HG03097 (cell line): ENCODE data around the gene DTWD2.
"Not testable (repeated sequence)": the region's sequence is repeated elsewhere in the genome, so short reads cannot be mapped to it uniquely, and the experiment has no call there.

ENCODE experiments used
- ATAC-seq: cut with Tn5 transposase; IDR thresholded peaks from one replicate; pipeline ENCODE4 v1.9.1; 2021; ENCODE audit not compliant: unreplicated experiment, low FRiP score

DTWD2 gene

DNA sequence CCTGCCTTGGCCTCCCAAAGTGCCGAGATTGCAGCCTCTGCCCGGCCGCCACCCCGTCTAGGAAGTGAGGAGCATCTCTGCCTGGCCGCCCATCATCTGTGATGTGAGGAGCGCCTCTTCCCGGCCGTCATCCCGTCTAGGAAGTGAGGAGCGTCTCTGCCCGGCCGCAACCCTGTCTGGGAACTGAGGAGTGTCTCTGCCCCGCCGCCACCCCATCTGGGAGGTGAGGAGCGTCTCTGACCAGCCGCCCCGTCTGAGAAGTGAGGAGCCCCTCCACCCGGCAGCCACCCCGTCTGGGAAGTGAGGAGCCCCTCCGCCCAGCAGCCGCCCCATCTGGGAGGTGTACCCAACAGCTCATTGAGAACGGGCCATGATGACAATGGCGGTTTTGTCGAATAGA lies 10.5 kb upstream of the DTWD2 start:
- not testable (repeated sequence) for ATAC-seq

- no peak for ATAC-seq
Measured at GRCh38 chr5:118996098-118996497, 7.8 kb upstream of the DTWD2 start.

- no peak for ATAC-seq
Measured at GRCh38 chr5:118994595-118994994, 6.2 kb upstream of the DTWD2 start.

DNA sequence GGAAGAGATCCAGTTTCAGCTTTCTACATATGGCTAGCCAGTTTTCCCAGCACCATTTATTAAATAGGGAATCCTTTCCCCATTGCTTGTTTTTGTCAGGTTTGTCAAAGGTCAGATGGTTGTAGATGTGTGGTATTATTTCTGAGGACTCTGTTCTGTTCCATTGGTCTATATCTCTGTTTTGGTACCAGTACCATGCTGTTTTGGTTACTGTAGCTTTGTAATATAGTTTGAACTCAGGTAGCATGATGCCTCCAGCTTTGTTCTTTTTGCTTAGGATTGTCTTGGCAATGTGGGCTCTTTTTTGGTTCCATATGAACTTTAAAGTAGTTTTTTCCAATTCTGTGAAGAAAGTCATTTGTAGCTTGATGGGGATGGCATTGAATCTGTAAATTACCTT lies 4.8 kb upstream of the DTWD2 start:
- not testable (repeated sequence) for ATAC-seq

DNA sequence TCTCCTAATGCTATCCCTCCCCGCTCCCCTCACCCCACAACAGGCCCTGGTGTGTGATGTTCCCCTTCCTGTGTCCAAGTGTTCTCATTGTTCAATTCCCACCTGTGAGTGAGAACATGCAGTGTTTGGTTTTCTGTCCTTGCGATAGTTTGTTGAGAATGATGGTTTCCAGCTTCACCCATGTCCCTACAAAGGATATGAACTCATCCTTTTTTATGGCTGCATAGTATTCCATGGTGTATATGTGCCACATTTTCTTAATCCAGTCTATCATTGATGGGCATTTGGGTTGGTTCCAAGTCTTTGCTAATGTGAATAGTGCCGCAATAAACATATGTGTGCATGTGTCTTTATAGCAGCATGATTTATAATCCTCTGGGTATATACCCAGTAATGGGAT lies 3.7 kb upstream of the DTWD2 start:
- not testable (repeated sequence) for ATAC-seq

GRCh38 chr5:118990582-118990981 lies 2.2 kb upstream of the DTWD2 start:
- ATAC-seq: no peak

GRCh38 chr5:118989816-118990215 lies 1.5 kb upstream of the DTWD2 start:
- no peak for ATAC-seq

GRCh38 chr5:118988866-118989180 lies 476 bp upstream of the DTWD2 start:
- no peak for ATAC-seq

GRCh38 chr5:118984602-118985001 lies 3.7 kb downstream of the DTWD2 start:
- ATAC-seq: no peak

GRCh38 chr5:118981783-118982182 lies 6.6 kb downstream of the DTWD2 start:
- ATAC-seq: no peak

GRCh38 chr5:118980438-118980837 lies 7.9 kb downstream of the DTWD2 start:
- ATAC-seq: no peak

- ATAC-seq: no peak
Measured at GRCh38 chr5:118980017-118980416, 8.3 kb downstream of the DTWD2 start.

DNA sequence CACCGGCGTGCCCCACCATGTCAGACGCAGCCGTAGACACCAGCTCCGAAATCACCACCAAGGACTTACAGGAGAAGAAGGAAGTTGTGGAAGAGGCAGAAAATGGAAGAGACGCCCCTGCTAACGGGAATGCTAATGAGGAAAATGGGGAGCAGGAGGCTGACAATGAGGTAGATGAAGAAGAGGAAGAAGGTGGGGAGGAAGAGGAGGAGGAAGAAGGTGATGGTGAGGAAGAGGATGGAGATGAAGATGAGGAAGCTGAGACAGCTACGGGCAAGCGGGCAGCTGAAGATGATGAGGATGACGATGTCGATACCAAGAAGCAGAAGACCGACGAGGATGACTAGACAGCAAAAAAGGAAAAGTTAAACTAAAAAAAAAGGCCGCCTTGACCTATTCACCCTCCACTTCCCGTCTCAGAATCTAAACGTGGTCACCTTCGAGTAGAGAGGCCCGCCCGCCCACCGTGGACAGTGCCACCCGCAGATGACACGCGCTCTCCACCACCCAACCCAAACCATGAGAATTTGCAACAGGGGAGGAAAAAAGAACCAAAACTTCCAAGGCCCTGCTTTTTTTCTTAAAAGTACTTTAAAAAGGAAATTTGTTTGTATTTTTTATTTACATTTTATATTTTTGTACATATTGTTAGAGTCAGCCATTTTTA lies 14.4 kb downstream of the DTWD2 start:
- not testable (repeated sequence) for ATAC-seq

GRCh38 chr5:118968925-118969375 lies 19.4 kb downstream of the DTWD2 start:
- no peak for ATAC-seq

DNA sequence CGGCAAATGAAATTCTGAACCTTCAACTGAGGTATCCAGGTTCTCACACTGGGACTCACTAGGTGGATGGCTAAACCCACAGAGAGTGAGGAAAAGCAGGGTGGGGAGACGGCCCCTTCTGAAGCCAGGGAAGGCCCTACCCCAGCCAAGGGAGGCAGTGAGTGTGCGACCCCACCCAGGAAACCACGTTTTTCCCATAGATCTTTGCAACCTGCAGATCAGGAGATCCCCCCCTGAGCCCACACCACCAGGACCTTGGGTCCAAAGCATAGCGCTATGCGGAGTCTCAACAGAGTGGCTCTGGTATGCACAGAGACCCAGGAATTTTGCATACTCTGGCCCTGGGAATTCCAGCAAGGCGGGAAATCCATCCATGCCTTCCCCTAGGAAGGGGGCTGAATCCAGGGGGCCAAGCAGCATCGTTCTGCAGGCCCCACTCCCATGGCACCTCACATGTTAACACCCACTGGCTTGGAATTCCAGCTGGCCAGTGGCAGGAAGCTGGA lies 19.9 kb downstream of the DTWD2 start:
- ATAC-seq: no peak

GRCh38 chr5:118967059-118967508 lies 21.3 kb downstream of the DTWD2 start:
- ATAC-seq: no peak

- no peak for ATAC-seq
Measured at GRCh38 chr5:118965890-118966289, 22.5 kb downstream of the DTWD2 start.

- ATAC-seq: not testable (repeated sequence)
Measured at GRCh38 chr5:118964970-118965369, 23.4 kb downstream of the DTWD2 start.

DNA sequence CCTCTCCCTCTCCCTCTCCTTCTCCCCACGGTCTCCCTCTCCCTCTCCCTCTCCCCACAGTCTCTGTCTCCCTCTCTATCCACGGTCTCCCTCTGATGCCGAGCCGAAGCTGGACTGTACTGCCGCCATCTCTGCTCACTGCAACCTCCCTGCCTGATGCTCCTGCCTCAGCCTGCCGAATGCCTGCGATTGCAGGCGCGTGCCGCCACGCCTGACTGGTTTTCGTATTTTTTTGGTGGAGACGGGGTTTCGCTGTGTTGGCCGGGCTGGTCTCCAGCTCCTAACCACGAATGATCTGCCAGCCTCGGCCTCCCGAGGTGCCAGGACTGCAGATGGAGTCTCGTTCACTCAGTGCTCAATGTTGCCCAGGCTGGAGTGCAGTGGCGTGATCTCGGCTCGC lies 24.0 kb downstream of the DTWD2 start:
- ATAC-seq: not testable (repeated sequence)

DNA sequence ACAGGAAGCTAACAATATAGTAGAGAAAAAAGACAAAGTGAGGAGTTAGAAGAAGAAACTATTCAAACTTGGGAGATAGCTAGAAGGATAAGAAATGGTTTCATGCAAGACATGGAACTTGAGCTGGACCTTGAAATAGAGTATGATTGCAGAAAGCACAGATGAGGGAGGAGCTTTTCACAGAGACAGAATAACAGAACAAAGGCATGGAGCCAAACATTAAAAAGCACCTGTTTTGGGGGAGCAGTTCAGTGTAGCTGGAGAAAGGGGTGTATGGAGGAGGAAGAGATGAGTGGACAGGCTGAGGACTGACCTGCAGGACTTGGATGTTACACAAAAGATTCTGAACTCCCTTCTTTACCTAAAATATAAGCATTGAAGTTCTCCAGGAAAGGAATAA lies 25.2 kb downstream of the DTWD2 start:
- ATAC-seq: no peak

GRCh38 chr5:118960557-118960956 lies 27.8 kb downstream of the DTWD2 start:
- ATAC-seq: no peak

- ATAC-seq: no peak
Measured at GRCh38 chr5:118956727-118957126, 31.6 kb downstream of the DTWD2 start.

DNA sequence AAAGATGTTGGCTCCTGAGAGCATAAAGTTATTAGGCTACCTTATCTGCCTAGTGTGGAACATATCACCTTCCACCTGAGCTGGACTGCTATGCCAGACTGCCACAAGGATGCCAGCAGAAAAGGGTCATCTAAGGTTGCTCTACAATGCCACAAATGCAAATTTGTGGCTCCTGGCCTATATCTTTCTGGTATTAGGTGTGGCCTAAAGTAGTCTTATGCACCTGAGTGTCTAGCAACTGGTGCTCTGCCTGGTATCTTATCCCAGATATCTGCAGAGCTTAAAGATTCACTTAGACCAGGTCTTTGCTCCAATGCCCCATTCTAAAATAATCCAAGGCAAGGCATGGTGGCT lies 34.7 kb downstream of the DTWD2 start:
- ATAC-seq: no peak
